ENCODE results near the gene SCAMP3. TPM values are rescaled to one million over a fixed set of nuclear protein-coding genes. Genes with fewer than 3 reads are reported as not detected.
A peak's percentile ranks its signal among the peaks of the same experiment; 100 is the strongest.

The SCAMP3 gene
- total RNA-seq, 1 donor from 2014 or later = 54.9 TPM

- Mint-ChIP-seq H3K36me3 (ENCODE audit: low read depth, unreplicated experiment) (peaks cover 23% of the 10 kb centered on the region), H3K4me3 (ENCODE audit: unreplicated experiment) (peak overlapping the region; percentile 97), H3K9me3 (ENCODE audit: unreplicated experiment) (no peaks in the 10 kb centered on the region), H3K27me3 (ENCODE audit: unreplicated experiment) (peaks cover 13% of the 10 kb centered on the region), H3K27ac (ENCODE audit: unreplicated experiment) (peak overlapping the region; percentile 48), H3K4me1 (ENCODE audit: unreplicated experiment) (peaks cover 33% of the 10 kb centered on the region)
- peak; percentile 14 for DNase-seq (ENCODE audit: low spot score)
- no peak for TF ChIP-seq CTCF (IDR thresholded peaks at IDR 0.05; ENCODE audit: unreplicated experiment)
Measured at GRCh38 chr1:155254714-155255242, 7.4 kb downstream of the SCAMP3 start.

GRCh38 chr1:155254228-155254713 lies 7.9 kb downstream of the SCAMP3 start:
- H3K9me3 Mint-ChIP-seq (ENCODE audit: unreplicated experiment) = no peaks in the 10 kb centered on the region
- peak overlapping the region; percentile 48 for H3K27ac Mint-ChIP-seq (ENCODE audit: unreplicated experiment)
- H3K27me3 Mint-ChIP-seq (ENCODE audit: unreplicated experiment) = peaks cover 13% of the 10 kb centered on the region
- no peak for TF ChIP-seq CTCF (IDR thresholded peaks at IDR 0.05; ENCODE audit: unreplicated experiment)
- H3K4me3 Mint-ChIP-seq (ENCODE audit: unreplicated experiment) = peak overlapping the region; percentile 91
- peaks cover 23% of the 10 kb centered on the region for H3K36me3 Mint-ChIP-seq (ENCODE audit: low read depth, unreplicated experiment)
- peaks cover 33% of the 10 kb centered on the region for H3K4me1 Mint-ChIP-seq (ENCODE audit: unreplicated experiment)
- DNase-seq (ENCODE audit: low spot score) = no peak

- Mint-ChIP-seq H3K27ac (ENCODE audit: unreplicated experiment) (no peak overlapping the region), H3K27me3 (ENCODE audit: unreplicated experiment) (peaks cover 13% of the 10 kb centered on the region), H3K4me1 (ENCODE audit: unreplicated experiment) (peaks cover 33% of the 10 kb centered on the region), H3K4me3 (ENCODE audit: unreplicated experiment) (peak overlapping the region; percentile 91), H3K36me3 (ENCODE audit: low read depth, unreplicated experiment) (peaks cover 23% of the 10 kb centered on the region), H3K9me3 (ENCODE audit: unreplicated experiment) (no peaks in the 10 kb centered on the region)
- no peak for DNase-seq (ENCODE audit: low spot score)
- no peak for TF ChIP-seq CTCF (IDR thresholded peaks at IDR 0.05; ENCODE audit: unreplicated experiment)
Measured at GRCh38 chr1:155253797-155254196, 8.4 kb downstream of the SCAMP3 start.

GRCh38 chr1:155253208-155253607 lies 9.0 kb downstream of the SCAMP3 start:
- Mint-ChIP-seq H3K9me3 (ENCODE audit: unreplicated experiment) (no peaks in the 10 kb centered on the region), H3K27me3 (ENCODE audit: unreplicated experiment) (peaks cover 13% of the 10 kb centered on the region), H3K36me3 (ENCODE audit: low read depth, unreplicated experiment) (peaks cover 18% of the 10 kb centered on the region), H3K4me3 (ENCODE audit: unreplicated experiment) (peak overlapping the region; percentile 81), H3K4me1 (ENCODE audit: unreplicated experiment) (peaks cover 33% of the 10 kb centered on the region), H3K27ac (ENCODE audit: unreplicated experiment) (no peak overlapping the region)
- no peak for TF ChIP-seq CTCF (IDR thresholded peaks at IDR 0.05; ENCODE audit: unreplicated experiment)
- no peak for DNase-seq (ENCODE audit: low spot score)

GRCh38 chr1:155251566-155251965 lies 10.6 kb downstream of the SCAMP3 start:
- H3K4me1 Mint-ChIP-seq (ENCODE audit: unreplicated experiment) = peaks cover 27% of the 10 kb centered on the region
- H3K36me3 Mint-ChIP-seq (ENCODE audit: low read depth, unreplicated experiment) = peaks cover 14% of the 10 kb centered on the region
- no peaks in the 10 kb centered on the region for H3K9me3 Mint-ChIP-seq (ENCODE audit: unreplicated experiment)
- peaks cover 10% of the 10 kb centered on the region for H3K27me3 Mint-ChIP-seq (ENCODE audit: unreplicated experiment)
- no peak overlapping the region for H3K4me3 Mint-ChIP-seq (ENCODE audit: unreplicated experiment)
- no peak for TF ChIP-seq CTCF (IDR thresholded peaks at IDR 0.05; ENCODE audit: unreplicated experiment)
- H3K27ac Mint-ChIP-seq (ENCODE audit: unreplicated experiment) = no peak overlapping the region
- DNase-seq (ENCODE audit: low spot score) = no peak

All from endothelial cell (in vitro differentiated cells).